HPDE6-E6E7 (cell line): ENCODE data around the gene ADAT3.

Source experiments
- DNase-seq: peaks from one replicate; pipeline ENCODE4 v3.0.0; 2011; ENCODE audit warnings: missing footprints; ENCODE audit errors: extremely low spot score

ADAT3 gene

GRCh38 chr19:1956868-1957492, 51.8 kb downstream of the ADAT3 start:
- no peak for DNase-seq

- no peak for DNase-seq
Observed at GRCh38 chr19:1957562-1958248, 52.5 kb downstream of the ADAT3 start.

- no peak for DNase-seq
Observed at GRCh38 chr19:1959928-1960589, 54.9 kb downstream of the ADAT3 start.

- no peak for DNase-seq
Observed at GRCh38 chr19:1961000-1961883, 56.0 kb downstream of the ADAT3 start.

GRCh38 chr19:1962674-1963073, 57.5 kb downstream of the ADAT3 start:
- DNase-seq, result no peak
